Chondrocyte (in vitro differentiated cells): ENCODE results near the gene SERPINA6. TPM values are rescaled to one million over a fixed set of nuclear protein-coding genes. Genes with fewer than 3 reads are reported as not detected.

Experiments
- DNase-seq: peaks from one replicate; pipeline ENCODE4 v3.0.0; 2021; ENCODE audit warnings: mixed read lengths, low spot score
- H3K27ac Mint-ChIP-seq: one replicate; pipeline ENCODE4 v1.8.0; 2021; ENCODE audit warnings: mild to moderate bottlenecking, moderate library complexity, mixed read lengths; ENCODE audit not compliant: unreplicated experiment
- H3K27me3 Mint-ChIP-seq: 2 replicates; pipeline ENCODE4 v1.8.0; 2021; ENCODE audit warnings: low read depth, mixed read lengths
- H3K36me3 Mint-ChIP-seq: 2 replicates; pipeline ENCODE4 v1.8.0; 2021; ENCODE audit warnings: low read depth, mixed read lengths
- H3K4me1 Mint-ChIP-seq: 2 replicates; pipeline ENCODE4 v1.8.0; 2021; ENCODE audit warnings: low read depth, mild to moderate bottlenecking, mixed read lengths
- H3K4me3 Mint-ChIP-seq: one replicate; pipeline ENCODE4 v1.8.0; 2021; ENCODE audit warnings: mild to moderate bottlenecking, moderate library complexity, mixed read lengths; ENCODE audit not compliant: unreplicated experiment
- H3K9me3 Mint-ChIP-seq: 2 replicates; pipeline ENCODE4 v1.8.0; 2021; ENCODE audit warnings: low read depth, mixed read lengths
- total RNA-seq: library from RNA; stranded (reverse); gene quantifications from 3 replicates; pipeline ENCODE4 v1.2.1, GENCODE V29; 2021
- TF ChIP-seq, protein P1 (sequence below): fragments of 200-600 bp; sonication (generic); IDR thresholded peaks from 2 replicates; pipeline ENCODE4 v1.5.0; 2021; ENCODE audit warnings: antibody characterized with exemption, mild to moderate bottlenecking, moderate library complexity

Gene SERPINA6
- total RNA-seq, 1 donor from 2014 or later: not detected

DNA sequence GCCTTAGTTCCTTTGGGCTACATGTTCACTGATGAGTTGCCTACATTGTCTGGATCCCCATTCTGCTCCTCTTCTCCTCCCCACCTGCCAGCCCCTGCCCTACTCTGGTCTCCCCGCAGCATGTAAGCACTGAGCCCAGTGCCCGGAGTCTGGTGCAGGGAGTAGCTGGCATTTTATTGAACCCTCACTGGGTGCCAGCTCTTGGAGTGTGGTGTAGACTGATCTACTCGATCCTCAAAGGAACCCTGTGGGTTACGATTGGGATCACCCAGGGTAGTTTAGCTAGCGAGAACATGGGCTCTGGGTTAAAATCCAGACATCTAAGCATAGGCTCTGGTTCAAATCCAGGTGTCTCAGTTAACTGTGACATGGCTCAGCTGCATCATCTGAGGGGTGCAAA is 8.3 kb upstream of the SERPINA6 start:
- no peak for DNase-seq
- TF ChIP-seq, protein P1, sequence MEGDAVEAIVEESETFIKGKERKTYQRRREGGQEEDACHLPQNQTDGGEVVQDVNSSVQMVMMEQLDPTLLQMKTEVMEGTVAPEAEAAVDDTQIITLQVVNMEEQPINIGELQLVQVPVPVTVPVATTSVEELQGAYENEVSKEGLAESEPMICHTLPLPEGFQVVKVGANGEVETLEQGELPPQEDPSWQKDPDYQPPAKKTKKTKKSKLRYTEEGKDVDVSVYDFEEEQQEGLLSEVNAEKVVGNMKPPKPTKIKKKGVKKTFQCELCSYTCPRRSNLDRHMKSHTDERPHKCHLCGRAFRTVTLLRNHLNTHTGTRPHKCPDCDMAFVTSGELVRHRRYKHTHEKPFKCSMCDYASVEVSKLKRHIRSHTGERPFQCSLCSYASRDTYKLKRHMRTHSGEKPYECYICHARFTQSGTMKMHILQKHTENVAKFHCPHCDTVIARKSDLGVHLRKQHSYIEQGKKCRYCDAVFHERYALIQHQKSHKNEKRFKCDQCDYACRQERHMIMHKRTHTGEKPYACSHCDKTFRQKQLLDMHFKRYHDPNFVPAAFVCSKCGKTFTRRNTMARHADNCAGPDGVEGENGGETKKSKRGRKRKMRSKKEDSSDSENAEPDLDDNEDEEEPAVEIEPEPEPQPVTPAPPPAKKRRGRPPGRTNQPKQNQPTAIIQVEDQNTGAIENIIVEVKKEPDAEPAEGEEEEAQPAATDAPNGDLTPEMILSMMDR: no peak
- no peaks in the 10 kb centered on the region for H3K4me1 Mint-ChIP-seq
- no peaks in the 10 kb centered on the region for H3K36me3 Mint-ChIP-seq
- peaks cover 2% of the 10 kb centered on the region for H3K9me3 Mint-ChIP-seq
- no peak overlapping the region for H3K4me3 Mint-ChIP-seq
- no peak overlapping the region for H3K27ac Mint-ChIP-seq
- peaks cover 9% of the 10 kb centered on the region for H3K27me3 Mint-ChIP-seq

DNA sequence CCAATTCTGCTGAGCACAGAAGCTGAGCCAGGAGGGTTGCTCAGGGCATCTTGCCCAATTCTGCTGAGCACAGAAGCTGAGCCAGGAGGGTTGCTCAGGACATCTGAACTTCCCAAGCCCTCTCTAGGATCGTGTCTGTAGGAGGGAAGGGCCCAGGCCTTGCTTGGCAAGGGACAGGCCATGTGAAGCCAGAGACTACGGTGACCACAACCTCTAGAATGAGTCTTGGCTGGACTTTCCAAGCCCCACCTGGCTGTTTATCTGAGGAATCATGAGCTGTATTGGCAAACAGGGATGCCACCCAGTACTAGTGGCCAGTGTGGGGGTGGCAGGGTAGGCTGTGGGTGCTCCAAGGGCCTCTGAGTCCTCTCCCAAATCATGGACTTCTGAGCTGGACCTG is 7.7 kb upstream of the SERPINA6 start:
- Mint-ChIP-seq H3K27ac (no peak overlapping the region), H3K9me3 (peaks cover 3% of the 10 kb centered on the region), H3K4me3 (no peak overlapping the region), H3K27me3 (peaks cover 9% of the 10 kb centered on the region), H3K4me1 (no peaks in the 10 kb centered on the region), H3K36me3 (no peaks in the 10 kb centered on the region)
- no peak for DNase-seq
- TF ChIP-seq, protein P1: no peak

DNA sequence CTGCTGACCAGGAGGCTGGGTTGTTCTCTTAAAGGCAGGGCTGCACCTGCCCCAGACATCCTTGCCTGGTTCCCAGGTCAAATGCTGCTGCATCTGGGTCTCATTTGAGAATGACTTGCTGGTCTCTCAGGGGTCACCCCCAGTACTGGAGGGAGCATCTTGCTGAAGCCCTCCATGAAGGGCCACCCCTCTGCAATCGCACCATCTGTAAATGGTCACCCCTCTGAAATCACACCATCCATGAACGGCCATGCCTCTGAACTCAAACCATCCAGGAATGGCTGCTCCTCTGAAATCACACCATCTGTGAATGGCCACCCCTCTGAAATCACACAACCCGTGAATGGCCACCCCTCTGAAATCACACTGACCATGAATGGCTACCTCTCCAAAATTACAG is 7.3 kb upstream of the SERPINA6 start:
- DNase-seq: no peak
- TF ChIP-seq, protein P1: no peak
- Mint-ChIP-seq H3K27me3 (peaks cover 9% of the 10 kb centered on the region), H3K36me3 (no peaks in the 10 kb centered on the region), H3K4me1 (no peaks in the 10 kb centered on the region), H3K9me3 (peaks cover 3% of the 10 kb centered on the region), H3K27ac (no peak overlapping the region), H3K4me3 (no peak overlapping the region)

- no peaks in the 10 kb centered on the region for H3K36me3 Mint-ChIP-seq
- peaks cover 3% of the 10 kb centered on the region for H3K9me3 Mint-ChIP-seq
Observed at GRCh38 chr14:94329857-94330256, 6.7 kb upstream of the SERPINA6 start.

DNA sequence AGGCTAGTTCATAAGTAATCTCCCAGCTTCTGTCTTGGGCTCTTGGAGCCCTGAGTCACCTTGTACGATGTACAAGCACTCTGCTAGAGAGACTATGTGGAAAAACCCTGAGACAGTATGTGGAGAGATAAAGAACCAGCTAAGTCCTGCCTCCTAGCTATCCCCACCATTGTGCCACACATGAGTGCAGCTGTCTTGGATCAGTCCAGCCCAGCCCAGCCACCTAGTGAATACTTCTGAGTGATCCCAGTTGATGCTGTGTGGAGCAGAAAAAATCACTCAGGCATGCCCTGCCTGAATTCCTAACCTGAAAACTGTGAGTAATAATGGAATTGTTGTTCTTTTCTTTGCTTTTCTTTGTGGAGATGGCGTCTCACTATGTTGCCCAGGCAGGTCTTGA is 5.1 kb upstream of the SERPINA6 start:
- H3K27me3 Mint-ChIP-seq: no peaks in the 10 kb centered on the region
- no peak overlapping the region for H3K4me3 Mint-ChIP-seq
- DNase-seq: no peak
- H3K27ac Mint-ChIP-seq: no peak overlapping the region
- H3K36me3 Mint-ChIP-seq: no peaks in the 10 kb centered on the region
- TF ChIP-seq, protein P1: no peak
- H3K9me3 Mint-ChIP-seq: peaks cover 3% of the 10 kb centered on the region
- peaks cover 2% of the 10 kb centered on the region for H3K4me1 Mint-ChIP-seq

More at GRCh38 chr14:94329857-94330256, 6.7 kb upstream of the SERPINA6 start:
- TF ChIP-seq, protein P1: no peak
- Mint-ChIP-seq H3K4me1 (no peaks in the 10 kb centered on the region), H3K27ac (no peak overlapping the region), H3K27me3 (peaks cover 9% of the 10 kb centered on the region), H3K4me3 (no peak overlapping the region)
- no peak for DNase-seq
